Right ventricle myocardium inferior (tissue), 1 donor: Measurements from ENCODE around the gene GALNT2. TPM values are rescaled to one million over a fixed set of nuclear protein-coding genes. Genes with fewer than 3 reads are reported as not detected.

Experiments used
- ATAC-seq: fragments of 200-7000 bp; cut with Tn5 transposase; one replicate; pipeline ENCODE4 v1.9.1; 2020; ENCODE audit warnings: mild to moderate bottlenecking, moderate library complexity
- DNase-seq: peaks from one replicate; pipeline ENCODE4 v3.0.0; 2021; ENCODE audit errors: missing footprints
- intact Hi-C: fragments of 100-400 bp; cut with DNase I; formaldehyde crosslinking; loops from one replicate; pipeline ENCODE4 v1.11.0; 2022
- total RNA-seq: library from RNA; stranded (reverse); fragmentation: NEBNext Ultra II Directional; extraction: Animal tissue kit (Norgen Biotek cat#: 25700); gene quantifications from one replicate; pipeline ENCODE4 v1.2.1, GENCODE V29; 2021
- donor health status: DM: no; HTN: yes; CAD: no; lungs with severe emphysema.

GALNT2 gene
- total RNA-seq, 1 donor from 2014 or later, result 29.2 TPM

DNA sequence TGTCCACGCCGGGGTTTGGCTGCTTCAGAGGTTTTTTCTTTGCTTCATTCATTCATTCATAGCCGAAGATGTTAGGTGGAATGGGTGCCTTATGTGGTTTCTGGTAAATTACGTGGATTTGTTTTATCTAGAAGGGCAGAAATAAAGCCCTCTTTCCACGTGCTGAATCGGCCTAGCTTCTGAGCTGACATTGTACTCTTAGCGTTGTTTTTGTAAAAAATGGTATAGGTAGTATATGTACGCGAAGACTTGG is 1.5 kb downstream of the GALNT2 start:
- intact Hi-C loops, result loop anchor here (5.0 kb wide), 3 partner anchors 109 to 406 kb away; no protein-coding TSS in a partner anchor
- DNase-seq (no peak), ATAC-seq (no peak)

DNA sequence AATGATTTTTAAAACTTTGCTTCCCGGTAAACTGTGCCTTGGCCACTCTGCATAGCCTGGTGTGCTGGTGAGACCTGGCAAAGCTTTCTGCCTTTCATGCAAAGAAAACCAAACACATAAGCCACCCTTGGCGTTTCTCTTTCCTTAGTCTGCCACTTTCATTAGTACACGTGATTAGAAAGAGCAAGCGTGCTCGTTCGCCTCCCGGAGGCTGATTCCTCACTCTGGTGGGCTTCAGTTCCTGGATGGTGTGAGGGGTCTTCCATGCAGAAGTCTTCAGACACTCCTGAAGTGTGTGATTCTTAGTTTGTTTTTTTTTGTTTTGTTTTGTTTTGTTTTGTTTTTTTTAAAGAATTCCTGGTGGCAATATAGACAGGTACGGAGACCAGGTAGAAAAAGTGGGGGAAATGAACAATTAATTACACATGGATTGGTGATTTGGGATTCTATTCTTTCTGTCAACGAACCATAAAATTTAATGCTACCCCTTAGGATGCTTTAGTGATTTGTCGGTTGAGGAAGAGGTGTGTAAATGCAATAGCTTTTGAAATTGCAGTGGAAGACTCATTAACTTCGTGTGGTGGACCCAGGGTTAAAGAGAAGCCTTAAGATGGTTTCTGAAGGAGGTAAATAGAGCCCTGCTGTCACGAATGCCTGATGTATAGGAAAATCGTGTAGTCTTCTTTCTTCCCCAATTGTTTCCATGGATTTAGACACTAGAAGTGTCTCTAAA is 2.1 kb downstream of the GALNT2 start:
- intact Hi-C loops, result loop anchor here (5.0 kb wide), 3 partner anchors 108 to 407 kb away; no protein-coding TSS in a partner anchor
- no peak for ATAC-seq
- DNase-seq, result no peak

- DNase-seq (no peak), ATAC-seq (no peak)
- intact Hi-C loops, result loop anchor here (5.0 kb wide), 3 partner anchors 108 to 407 kb away; no protein-coding TSS in a partner anchor
Observed at GRCh38 chr1:230069796-230070195, 2.8 kb downstream of the GALNT2 start.

GRCh38 chr1:230070321-230071208 is 3.5 kb downstream of the GALNT2 start:
- DNase-seq, result no peak
- intact Hi-C loops, result no loop called here

GRCh38 chr1:230071316-230071715 is 4.3 kb downstream of the GALNT2 start:
- DNase-seq (no peak), ATAC-seq (no peak)
- intact Hi-C loops, result no loop called here

More at GRCh38 chr1:230070321-230071208, 3.5 kb downstream of the GALNT2 start:
- no peak for ATAC-seq

DNA sequence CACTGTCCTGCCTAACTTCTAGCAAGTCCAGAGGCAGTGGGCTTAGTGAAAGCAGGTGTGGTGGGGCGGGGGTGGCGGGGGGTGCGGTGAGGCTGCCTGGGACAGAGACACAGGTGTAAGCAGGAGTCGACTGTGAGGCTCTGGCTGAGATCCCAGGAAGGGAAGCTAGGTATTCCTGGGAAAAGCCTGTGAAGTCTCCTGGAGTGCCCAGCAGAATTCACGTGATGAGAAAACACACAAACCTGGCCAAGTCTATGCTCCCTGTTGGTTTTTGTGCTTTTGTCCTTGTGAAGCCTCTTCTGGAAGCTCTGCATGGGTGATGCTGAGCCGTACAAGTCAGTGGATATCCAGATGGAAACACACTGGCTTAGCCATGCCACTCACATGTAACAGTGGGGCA is 5.3 kb downstream of the GALNT2 start:
- intact Hi-C loops, result no loop called here
- ATAC-seq (no peak), DNase-seq (no peak)

DNA sequence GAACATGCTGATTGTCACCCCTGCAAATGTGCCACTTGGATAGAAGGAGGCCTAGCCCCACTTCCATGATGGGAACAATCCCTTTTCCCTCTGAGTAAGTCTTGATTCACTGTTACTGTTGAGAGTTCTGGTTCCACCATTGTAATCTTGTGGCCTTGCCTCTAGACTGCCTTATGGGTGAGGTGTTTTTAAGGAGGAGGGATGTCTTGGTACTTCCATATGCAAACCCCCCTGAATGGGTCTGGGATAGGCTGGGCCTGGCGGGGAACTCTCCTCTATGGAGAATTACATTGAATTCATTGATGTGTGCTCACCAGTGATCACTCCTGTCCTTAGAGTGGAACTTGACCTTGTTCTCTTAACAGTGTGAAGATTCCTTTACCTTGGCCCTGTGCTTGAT is 5.8 kb downstream of the GALNT2 start:
- ATAC-seq (no peak), DNase-seq (no peak)
- intact Hi-C loops, result no loop called here

DNA sequence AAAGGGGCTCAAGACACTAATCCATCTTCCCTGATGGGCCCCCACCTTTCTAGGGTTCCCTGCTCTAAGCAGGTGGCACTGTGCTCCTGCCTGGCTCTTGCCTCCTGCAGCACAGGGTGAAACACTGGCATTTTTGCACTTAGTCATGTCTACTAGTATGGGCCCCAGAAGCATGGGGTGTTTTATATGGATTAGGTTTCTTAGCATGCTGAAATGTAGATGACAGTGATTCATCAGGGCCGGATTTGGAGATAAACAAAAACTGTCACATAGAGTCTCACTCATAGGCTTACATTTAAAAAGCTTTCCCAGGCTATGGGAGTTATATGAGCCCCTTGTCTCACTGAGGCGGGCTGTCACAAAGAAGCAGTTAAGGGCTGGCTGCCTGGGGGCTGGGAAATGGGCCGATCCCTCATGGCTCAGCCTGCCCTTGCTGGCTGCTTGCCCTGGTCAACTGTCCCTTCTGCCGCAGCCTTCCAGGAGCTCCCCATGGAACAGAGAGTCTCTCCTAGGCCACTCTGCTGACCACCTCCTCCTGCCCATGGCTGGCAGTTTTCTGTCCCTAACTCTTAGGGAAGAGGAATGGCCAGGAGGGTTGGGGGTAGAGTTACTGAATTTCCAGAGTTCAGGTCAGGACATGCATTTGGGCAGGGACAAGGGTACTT is 6.5 kb downstream of the GALNT2 start:
- intact Hi-C loops, result no loop called here
- no peak for DNase-seq

DNA sequence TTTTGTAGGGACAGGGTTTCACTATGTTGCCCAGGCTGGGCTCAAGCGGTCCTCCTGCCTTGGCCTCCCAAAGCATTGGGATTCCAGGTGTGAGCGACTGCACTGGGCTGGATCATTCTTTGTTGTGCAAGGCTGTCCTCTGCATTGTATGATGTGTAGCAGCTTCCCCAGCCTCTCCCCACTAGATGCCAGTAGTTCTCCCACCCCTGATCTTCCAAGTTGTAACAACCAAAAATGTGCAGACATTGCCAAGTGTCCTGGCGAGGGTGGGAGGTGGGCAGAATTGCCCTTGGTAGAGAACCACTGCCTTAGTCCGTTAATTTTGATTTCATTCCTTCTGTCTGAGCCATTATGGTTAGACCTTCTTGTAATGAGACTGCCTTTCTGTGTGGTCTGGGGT is 7.2 kb downstream of the GALNT2 start:
- intact Hi-C loops, result no loop called here
- ATAC-seq (no peak), DNase-seq (no peak)

More for the DNA sequence above, 6.5 kb downstream of the GALNT2 start:
- ATAC-seq, result no peak

- ATAC-seq, result no peak
- no peak for DNase-seq
- intact Hi-C loops, result no loop called here
Observed at GRCh38 chr1:230074762-230075161, 7.7 kb downstream of the GALNT2 start.

- DNase-seq (no peak), ATAC-seq (no peak)
- intact Hi-C loops, result no loop called here
Observed at GRCh38 chr1:230076121-230076520, 9.1 kb downstream of the GALNT2 start.

- DNase-seq (no peak), ATAC-seq (no peak)
- intact Hi-C loops, result no loop called here
Observed at GRCh38 chr1:230077011-230077410, 10.0 kb downstream of the GALNT2 start.

DNA sequence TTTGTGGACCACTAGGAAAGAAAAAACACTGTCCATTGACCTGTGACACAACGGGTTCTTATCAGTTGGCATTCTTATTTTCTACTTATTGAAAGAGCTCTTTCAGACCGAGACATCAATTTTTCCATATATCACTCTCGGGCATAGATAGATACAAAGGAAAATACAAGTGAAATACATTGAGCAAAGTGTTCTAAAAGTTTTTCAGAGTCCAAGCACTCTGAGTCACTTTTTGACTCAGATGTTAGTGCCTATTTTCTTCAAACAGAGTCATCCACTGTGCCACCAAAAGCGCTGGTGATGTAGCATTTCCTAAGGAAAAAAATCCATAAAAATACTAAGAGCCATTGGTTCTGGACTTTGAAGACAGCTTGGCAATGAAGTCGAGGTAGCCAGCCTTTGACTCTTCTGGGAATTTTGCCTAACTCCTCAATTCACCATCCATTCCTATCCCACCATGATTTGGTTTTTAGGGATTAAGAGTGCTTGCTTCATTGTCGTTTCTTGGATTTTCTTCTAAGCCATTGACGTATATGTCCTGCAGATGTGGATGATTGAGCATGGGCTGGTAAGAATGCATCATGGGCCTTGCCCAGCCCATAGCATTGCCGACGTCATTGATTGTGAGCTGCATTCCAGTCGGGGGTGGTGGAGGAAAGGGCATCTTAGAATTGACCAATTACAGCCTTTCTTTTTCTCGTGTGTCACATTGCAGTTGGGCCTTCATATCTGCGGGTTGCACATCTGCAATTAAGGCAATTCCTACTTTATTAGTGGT is 10.6 kb downstream of the GALNT2 start:
- intact Hi-C loops, result no loop called here
- no peak for ATAC-seq
- no peak for DNase-seq

DNA sequence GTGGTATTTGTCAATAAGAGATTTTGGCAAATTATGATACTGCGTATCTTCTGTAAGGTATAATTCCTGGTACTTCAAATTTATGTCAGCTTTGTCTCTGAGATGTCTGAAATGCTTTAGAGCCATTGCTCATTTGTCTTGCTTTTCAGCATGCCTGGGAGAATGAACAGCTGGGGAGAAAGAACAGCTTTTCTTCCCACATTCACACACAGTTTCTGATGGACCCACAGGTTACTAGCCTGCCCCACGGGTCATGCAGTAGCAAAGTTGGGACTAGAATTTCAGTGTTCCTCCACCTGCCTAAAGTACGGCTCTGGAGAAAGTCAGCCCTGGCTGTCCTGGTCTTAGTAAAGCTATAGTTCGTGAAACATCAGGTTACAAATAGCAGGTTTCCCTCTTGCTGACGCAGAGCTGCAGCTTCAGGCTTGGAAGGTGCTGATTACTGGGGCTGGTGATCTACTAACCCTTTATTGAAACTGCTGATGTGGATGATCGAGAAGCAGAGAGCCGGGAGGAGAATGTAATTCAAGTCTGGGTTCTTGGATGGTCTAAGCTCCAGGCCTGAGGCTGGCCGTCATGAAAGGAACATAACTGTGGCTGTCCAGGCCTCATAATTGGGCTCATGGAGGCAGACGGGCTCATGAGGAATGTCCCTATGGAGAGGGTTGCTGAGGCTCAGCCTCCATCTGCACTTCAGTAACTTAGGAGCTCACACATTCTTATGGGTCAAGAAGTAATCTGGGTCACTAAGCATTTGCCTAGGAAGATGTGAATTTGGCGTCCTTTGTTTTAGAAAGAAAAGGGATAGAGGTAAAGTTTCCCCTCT is 12.4 kb downstream of the GALNT2 start:
- DNase-seq (no peak), ATAC-seq (no peak)
- intact Hi-C loops, result no loop called here

DNA sequence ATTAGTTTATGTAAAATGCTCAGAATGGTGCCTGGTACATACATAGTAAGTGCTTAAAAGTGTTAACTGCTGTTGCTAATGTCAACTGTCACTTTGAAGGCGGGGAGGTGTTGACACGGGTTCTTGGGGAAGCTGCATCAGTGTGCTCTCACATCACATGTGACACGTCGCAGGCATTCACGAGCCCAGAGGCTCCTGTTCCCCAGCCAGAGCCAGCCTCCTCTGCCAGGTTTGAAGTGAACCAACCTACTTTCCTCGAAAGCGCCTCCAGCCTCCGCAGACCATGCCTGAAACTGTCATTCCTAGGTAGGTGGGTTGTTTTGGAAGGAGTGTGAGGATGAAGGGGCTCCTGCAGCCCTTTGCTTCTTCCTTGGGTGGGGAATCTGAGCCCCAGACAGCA is 13.8 kb downstream of the GALNT2 start:
- DNase-seq, result no peak
- peak; percentile 89 for ATAC-seq
- intact Hi-C loops, result no loop called here

- no peak for ATAC-seq
- intact Hi-C loops, result no loop called here
Observed at GRCh38 chr1:230081751-230082150, 14.7 kb downstream of the GALNT2 start.

DNA sequence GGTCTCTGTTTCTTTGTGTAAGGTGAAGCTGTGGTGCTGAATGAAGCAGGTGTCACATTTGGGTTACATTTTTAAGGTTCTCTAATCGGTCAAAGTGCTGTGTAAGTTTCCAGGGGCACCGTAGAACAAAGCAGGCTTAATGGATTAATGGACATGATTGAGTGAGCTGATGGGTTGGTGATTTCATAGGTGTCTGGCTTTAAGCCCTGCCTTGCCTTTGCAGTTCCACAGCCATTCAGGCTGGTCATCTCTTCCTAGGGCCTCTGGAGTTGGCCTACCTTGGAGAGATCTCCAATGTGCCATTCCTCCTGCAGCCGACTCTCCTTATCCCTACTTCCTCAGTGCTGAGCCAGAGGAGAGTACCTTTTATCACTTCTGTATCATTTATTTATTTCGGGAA is 15.2 kb downstream of the GALNT2 start:
- ATAC-seq (no peak), DNase-seq (no peak)
- intact Hi-C loops, result no loop called here

More at GRCh38 chr1:230081751-230082150, 14.7 kb downstream of the GALNT2 start:
- DNase-seq, result no peak

DNA sequence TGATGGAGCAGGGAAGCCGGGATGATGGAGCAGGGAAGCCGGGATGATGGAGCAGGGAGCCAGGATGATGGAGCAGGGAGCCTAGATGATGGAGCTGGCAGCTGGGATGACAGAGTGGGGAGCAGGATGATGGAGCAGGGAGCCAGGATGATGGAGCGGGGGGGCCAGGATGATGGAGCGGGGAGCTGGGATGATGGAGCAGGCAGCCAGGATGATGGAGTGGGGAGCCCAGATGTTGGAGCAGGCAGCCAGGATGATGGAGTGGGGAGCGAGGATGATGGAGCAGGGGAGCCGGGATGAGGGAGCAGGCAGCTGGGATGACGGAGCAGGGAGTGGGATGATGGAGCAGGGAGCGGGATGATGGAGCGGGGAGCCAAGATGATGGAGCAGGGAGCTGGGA is 16.0 kb downstream of the GALNT2 start:
- ATAC-seq, result no peak
- no peak for DNase-seq
- intact Hi-C loops, result no loop called here
